ENCODE data around the gene MS4A13. TPM values are rescaled to one million over a fixed set of nuclear protein-coding genes. Genes with fewer than 3 reads are reported as not detected.
A peak's percentile ranks its signal among the peaks of the same experiment; 100 is the strongest.

Gene MS4A13
- total RNA-seq, 1 experiment from 2014 or later = not detected

DNA sequence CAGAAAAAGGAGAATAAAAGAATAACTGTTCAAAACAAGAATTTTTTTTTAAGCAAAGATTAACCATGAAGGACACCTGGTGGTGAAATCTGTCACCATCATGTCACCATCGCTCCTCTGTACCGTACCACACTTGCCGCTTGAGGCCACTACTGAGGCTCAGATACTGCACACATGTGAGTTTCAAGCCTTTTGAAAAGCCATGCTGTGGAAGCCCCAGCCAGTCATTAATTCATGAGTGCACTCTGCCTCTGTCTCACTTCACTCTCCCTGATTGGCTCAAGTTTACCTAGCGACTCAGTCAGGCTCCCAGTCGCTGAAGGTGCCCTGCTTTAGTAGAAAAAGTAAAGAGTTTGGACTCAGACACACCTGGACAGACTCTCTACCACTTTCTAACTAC lies 29.2 kb upstream of the MS4A13 start:
- Histone ChIP-seq H3K14ac (ENCODE audit: insufficient read depth, low read length) (no peak overlapping the region), H3K4me1 (ENCODE audit: insufficient read depth, low read length) (no peaks in the 10 kb centered on the region), H2AK5ac (ENCODE audit: insufficient read length, low read length) (no peak overlapping the region), H3K9ac (ENCODE audit: extremely low read depth, insufficient read length, low read length) (no peak overlapping the region), H3K23me2 (ENCODE audit: insufficient read length, low read depth, low read length, poor library complexity, severe bottlenecking) (no peaks in the 10 kb centered on the region), H3K9me3 (ENCODE audit: control insufficient read depth, low read depth, low read length) (no peaks in the 10 kb centered on the region), H4K20me1 (ENCODE audit: control insufficient read depth, insufficient read depth, insufficient read length) (no peaks in the 10 kb centered on the region), H2BK12ac (ENCODE audit: insufficient read length, low read depth, low read length) (no peak overlapping the region), H4K8ac (replicated peaks; ENCODE audit: insufficient read length, low read depth, low read length) (no peak overlapping the region), H3K27ac (ENCODE audit: insufficient read length, low read depth, low read length) (no peak overlapping the region), H3K4me2 (ENCODE audit: insufficient read depth, insufficient read length, low read length) (no peak overlapping the region), H2BK15ac (ENCODE audit: low read depth, low read length) (no peak overlapping the region), H4K5ac (ENCODE audit: insufficient read length, low read depth, low read length) (no peak overlapping the region), H2BK5ac (ENCODE audit: insufficient read length, low read length) (no peak overlapping the region), H3K56ac (ENCODE audit: insufficient read length, low read depth, low read length) (no peak overlapping the region), H3K79me1 (ENCODE audit: insufficient read depth, low read depth, low read length, poor library complexity, severe bottlenecking) (no peaks in the 10 kb centered on the region), H3K79me2 (ENCODE audit: insufficient read depth, low read length) (no peaks in the 10 kb centered on the region), H4K91ac (ENCODE audit: insufficient read length, low read depth, low read length) (no peak overlapping the region), H3K18ac (ENCODE audit: insufficient read length, low read depth, low read length) (no peak overlapping the region), H2BK20ac (ENCODE audit: low read depth, low read length, poor library complexity, severe bottlenecking) (no peak overlapping the region), H3K23ac (ENCODE audit: insufficient read length, low read depth, low read length) (no peak overlapping the region), H2AFZ (ENCODE audit: low read length) (no peak overlapping the region), H3T11ph (ENCODE audit: low read length) (no peak overlapping the region), H3K27me3 (ENCODE audit: insufficient read depth, low read length) (no peaks in the 10 kb centered on the region), H3K4ac (ENCODE audit: low read depth, low read length) (no peak overlapping the region), H2BK120ac (ENCODE audit: low read depth, low read length, poor library complexity, severe bottlenecking) (no peak overlapping the region)
- Mint-ChIP-seq H3K4me1 (peaks cover 3% of the 10 kb centered on the region in 2 experiments; a peak in 3 of 4 replicates), H3K36me3 (ENCODE audit: insufficient read depth in 1 of 3, low read depth in 3 of 3) (peaks cover 0 to 5% (median 4%) of the 10 kb centered on the region in 3 experiments; a peak in 2 of 7 replicates), H3K27ac (no peak overlapping the region), H3K27me3 (ENCODE audit: low read depth) (no peaks in the 10 kb centered on the region), H3K9me3 (peaks cover 5% of the 10 kb centered on the region in 2 experiments), H3K4me3 (no peak overlapping the region)
- WGBS (ENCODE audit: extremely low coverage, insufficient read length, low lambda C conversion rate) = no CpG with 5 or more reads among the region's 5 CpGs
- DNase-seq = peak; percentile 74
- TF ChIP-seq, protein P1, sequence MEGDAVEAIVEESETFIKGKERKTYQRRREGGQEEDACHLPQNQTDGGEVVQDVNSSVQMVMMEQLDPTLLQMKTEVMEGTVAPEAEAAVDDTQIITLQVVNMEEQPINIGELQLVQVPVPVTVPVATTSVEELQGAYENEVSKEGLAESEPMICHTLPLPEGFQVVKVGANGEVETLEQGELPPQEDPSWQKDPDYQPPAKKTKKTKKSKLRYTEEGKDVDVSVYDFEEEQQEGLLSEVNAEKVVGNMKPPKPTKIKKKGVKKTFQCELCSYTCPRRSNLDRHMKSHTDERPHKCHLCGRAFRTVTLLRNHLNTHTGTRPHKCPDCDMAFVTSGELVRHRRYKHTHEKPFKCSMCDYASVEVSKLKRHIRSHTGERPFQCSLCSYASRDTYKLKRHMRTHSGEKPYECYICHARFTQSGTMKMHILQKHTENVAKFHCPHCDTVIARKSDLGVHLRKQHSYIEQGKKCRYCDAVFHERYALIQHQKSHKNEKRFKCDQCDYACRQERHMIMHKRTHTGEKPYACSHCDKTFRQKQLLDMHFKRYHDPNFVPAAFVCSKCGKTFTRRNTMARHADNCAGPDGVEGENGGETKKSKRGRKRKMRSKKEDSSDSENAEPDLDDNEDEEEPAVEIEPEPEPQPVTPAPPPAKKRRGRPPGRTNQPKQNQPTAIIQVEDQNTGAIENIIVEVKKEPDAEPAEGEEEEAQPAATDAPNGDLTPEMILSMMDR (conservative IDR thresholded peaks at IDR 0.05) = peak; percentile 87
